Measurements from ENCODE around the gene STPG2. TPM values are rescaled to one million over a fixed set of nuclear protein-coding genes. Genes with fewer than 3 reads are reported as not detected.

STPG2 gene
- total RNA-seq, 2 experiments from 2014 or later, result not detected

GRCh38 chr4:97778174-97778573, 365.1 kb downstream of the STPG2 start:
- Histone ChIP-seq H3K9me2 (ENCODE audit: insufficient read depth, low read length) (no peaks in the 10 kb centered on the region), H3K4me1 (ENCODE audit: insufficient read depth, low read length, poor library complexity, severe bottlenecking) (no peaks in the 10 kb centered on the region), H3K4me3 (ENCODE audit: low read depth, low read length, poor library complexity, severe bottlenecking) (no peak overlapping the region), H4K20me1 (ENCODE audit: insufficient read depth, low read length) (no peaks in the 10 kb centered on the region), H3K79me2 (ENCODE audit: insufficient read depth, low read depth, low read length) (no peaks in the 10 kb centered on the region), H3K27ac (ENCODE audit: low read depth, low read length, poor library complexity, severe bottlenecking) (no peak overlapping the region), H2AFZ (ENCODE audit: low read length) (no peak overlapping the region), H3K9me3 (ENCODE audit: low read length) (no peaks in the 10 kb centered on the region), H3K36me3 (ENCODE audit: insufficient read depth, low read length) (no peaks in the 10 kb centered on the region), H3K4me2 (ENCODE audit: low read length) (no peak overlapping the region)
- intact Hi-C loops (cut with micrococcal nuclease; ENCODE audit: unreplicated experiment), result no loop called here
- no peak for DNase-seq (ENCODE audit: low spot score)
- no TSS peak for BruUV-seq (replicated peaks)
- TF ChIP-seq CTCF (conservative IDR thresholded peaks at IDR 0.05; ENCODE audit: low read length) (no peak), EZH2phosphoT487 (IDR thresholded peaks at IDR 0.05; ENCODE audit: borderline replicate concordance, low read depth, low read length) (no peak)
- ChIA-PET CTCF (ENCODE audit: unreplicated experiment) (no interaction called here), POLR2A (no interaction called here)

- Histone ChIP-seq H2AFZ (ENCODE audit: low read length) (no peak overlapping the region), H3K4me1 (ENCODE audit: insufficient read depth, low read length, poor library complexity, severe bottlenecking) (no peaks in the 10 kb centered on the region), H3K4me3 (ENCODE audit: low read depth, low read length, poor library complexity, severe bottlenecking) (no peak overlapping the region), H4K20me1 (ENCODE audit: insufficient read depth, low read length) (no peaks in the 10 kb centered on the region), H3K9me2 (ENCODE audit: insufficient read depth, low read length) (no peaks in the 10 kb centered on the region), H3K9me3 (ENCODE audit: low read length) (no peaks in the 10 kb centered on the region), H3K36me3 (ENCODE audit: insufficient read depth, low read length) (no peaks in the 10 kb centered on the region), H3K4me2 (ENCODE audit: low read length) (no peak overlapping the region), H3K79me2 (ENCODE audit: insufficient read depth, low read depth, low read length) (no peaks in the 10 kb centered on the region), H3K27ac (ENCODE audit: low read depth, low read length, poor library complexity, severe bottlenecking) (no peak overlapping the region)
- CTCF ChIA-PET (ENCODE audit: unreplicated experiment), result no interaction called here
- no peak for DNase-seq (ENCODE audit: low spot score)
- TF ChIP-seq EZH2phosphoT487 (IDR thresholded peaks at IDR 0.05; ENCODE audit: borderline replicate concordance, low read depth, low read length), result no peak
- no peak for TF ChIP-seq CTCF (conservative IDR thresholded peaks at IDR 0.05; ENCODE audit: low read length)
- POLR2A ChIA-PET, result no interaction called here
- intact Hi-C loops (cut with micrococcal nuclease; ENCODE audit: unreplicated experiment), result no loop called here
- BruUV-seq (replicated peaks), result no TSS peak
Observed at GRCh38 chr4:97774347-97774989, 368.8 kb downstream of the STPG2 start.

GRCh38 chr4:97770222-97770621, 373.1 kb downstream of the STPG2 start:
- CTCF ChIA-PET (ENCODE audit: unreplicated experiment), result no interaction called here
- Histone ChIP-seq H3K9me3 (ENCODE audit: low read length) (no peaks in the 10 kb centered on the region), H4K20me1 (ENCODE audit: insufficient read depth, low read length) (no peaks in the 10 kb centered on the region), H3K27ac (ENCODE audit: low read depth, low read length, poor library complexity, severe bottlenecking) (no peak overlapping the region), H3K4me3 (ENCODE audit: low read depth, low read length, poor library complexity, severe bottlenecking) (no peak overlapping the region), H2AFZ (ENCODE audit: low read length) (no peak overlapping the region), H3K9me2 (ENCODE audit: insufficient read depth, low read length) (no peaks in the 10 kb centered on the region), H3K36me3 (ENCODE audit: insufficient read depth, low read length) (no peaks in the 10 kb centered on the region), H3K79me2 (ENCODE audit: insufficient read depth, low read depth, low read length) (no peaks in the 10 kb centered on the region), H3K4me2 (ENCODE audit: low read length) (no peak overlapping the region), H3K4me1 (ENCODE audit: insufficient read depth, low read length, poor library complexity, severe bottlenecking) (no peaks in the 10 kb centered on the region)
- POLR2A ChIA-PET, result interaction anchor here (0.9 kb wide), 1 partner anchor 196 kb away, joined by 3 read pairs; no protein-coding TSS in a partner anchor
- BruUV-seq (replicated peaks), result no TSS peak
- intact Hi-C loops (cut with micrococcal nuclease; ENCODE audit: unreplicated experiment), result no loop called here
- no peak for DNase-seq (ENCODE audit: low spot score)
- TF ChIP-seq EZH2phosphoT487 (IDR thresholded peaks at IDR 0.05; ENCODE audit: borderline replicate concordance, low read depth, low read length) (no peak), CTCF (conservative IDR thresholded peaks at IDR 0.05; ENCODE audit: low read length) (no peak)
